ENCODE data around the gene CD247.

- TF ChIP-seq, protein P1, sequence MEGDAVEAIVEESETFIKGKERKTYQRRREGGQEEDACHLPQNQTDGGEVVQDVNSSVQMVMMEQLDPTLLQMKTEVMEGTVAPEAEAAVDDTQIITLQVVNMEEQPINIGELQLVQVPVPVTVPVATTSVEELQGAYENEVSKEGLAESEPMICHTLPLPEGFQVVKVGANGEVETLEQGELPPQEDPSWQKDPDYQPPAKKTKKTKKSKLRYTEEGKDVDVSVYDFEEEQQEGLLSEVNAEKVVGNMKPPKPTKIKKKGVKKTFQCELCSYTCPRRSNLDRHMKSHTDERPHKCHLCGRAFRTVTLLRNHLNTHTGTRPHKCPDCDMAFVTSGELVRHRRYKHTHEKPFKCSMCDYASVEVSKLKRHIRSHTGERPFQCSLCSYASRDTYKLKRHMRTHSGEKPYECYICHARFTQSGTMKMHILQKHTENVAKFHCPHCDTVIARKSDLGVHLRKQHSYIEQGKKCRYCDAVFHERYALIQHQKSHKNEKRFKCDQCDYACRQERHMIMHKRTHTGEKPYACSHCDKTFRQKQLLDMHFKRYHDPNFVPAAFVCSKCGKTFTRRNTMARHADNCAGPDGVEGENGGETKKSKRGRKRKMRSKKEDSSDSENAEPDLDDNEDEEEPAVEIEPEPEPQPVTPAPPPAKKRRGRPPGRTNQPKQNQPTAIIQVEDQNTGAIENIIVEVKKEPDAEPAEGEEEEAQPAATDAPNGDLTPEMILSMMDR (IDR thresholded peaks at IDR 0.05) = no peak
- TF ChIP-seq POLR2A (IDR thresholded peaks at IDR 0.05) = no peak
These were observed 19.2 kb downstream of the CD247 start for GRCh38 chr1:167499106-167499505.

Data from thyroid gland (tissue), 4 donors.